SJSA1 (cell line): Measurements from ENCODE around the gene CDH26. TPM values are rescaled to one million over a fixed set of nuclear protein-coding genes. Genes with fewer than 3 reads are reported as not detected.

Experiments used
- DNase-seq, 2 experiments: peaks; one replicate each; pipeline ENCODE4 v3.0.0-alpha.2; 2015 to 2020; ENCODE audit warnings: low spot score in 2 of 2, low read depth in 1 of 2
- H3K27ac ChIP-seq: fragments of 250-450 bp; sonication (Bioruptor Pico); 2 replicates; pipeline ENCODE4 v1.5.1; 2020; ENCODE audit warnings: mild to moderate bottlenecking, moderate library complexity
- H3K27me3 ChIP-seq: fragments of 250-450 bp; sonication (Bioruptor Pico); replicated peaks from 2 replicates; pipeline ENCODE4 v1.5.1; 2020; ENCODE audit warnings: mild to moderate bottlenecking, moderate library complexity
- H3K36me3 ChIP-seq: fragments of 250-450 bp; sonication (Bioruptor Pico); 2 replicates; pipeline ENCODE4 v1.5.1; 2020; ENCODE audit warnings: mild to moderate bottlenecking
- H3K4me1 ChIP-seq: fragments of 250-450 bp; sonication (Bioruptor Pico); replicated peaks from 2 replicates; pipeline ENCODE4 v1.6.1; 2021; ENCODE audit warnings: mild to moderate bottlenecking
- H3K4me3 ChIP-seq: fragments of 250-450 bp; sonication (Bioruptor Pico); 2 replicates; pipeline ENCODE4 v1.5.1; 2020; ENCODE audit warnings: mild to moderate bottlenecking
- H3K9me3 ChIP-seq: fragments of 250-450 bp; sonication (Bioruptor Pico); replicated peaks from 2 replicates; pipeline ENCODE4 v1.5.1; 2020; ENCODE audit warnings: mild to moderate bottlenecking
- total RNA-seq: library from RNA; depleted of rRNA; stranded (reverse); fragments of >200 nt; shearing (Covaris generic); gene quantifications from 2 replicates; pipeline ENCODE4 v1.2.3, GENCODE V29; 2014

The CDH26 gene
- total RNA-seq, 1 experiment from 2014 or later = not detected

GRCh38 chr20:60053125-60053817, 95.0 kb downstream of the CDH26 start:
- peak in 1 of 2 experiments; percentile 60 for DNase-seq
- peaks cover 36% of the 10 kb centered on the region for H3K4me1 ChIP-seq
- no peaks in the 10 kb centered on the region for H3K27me3 ChIP-seq
- no peak overlapping the region for H3K4me3 ChIP-seq
- H3K27ac ChIP-seq = no peak overlapping the region
- H3K36me3 ChIP-seq = no peaks in the 10 kb centered on the region
- H3K9me3 ChIP-seq = no peaks in the 10 kb centered on the region

GRCh38 chr20:60053818-60054190, 95.6 kb downstream of the CDH26 start:
- Histone ChIP-seq H3K27me3 (no peaks in the 10 kb centered on the region), H3K27ac (no peak overlapping the region), H3K4me3 (no peak overlapping the region), H3K4me1 (peaks cover 33% of the 10 kb centered on the region), H3K36me3 (no peaks in the 10 kb centered on the region), H3K9me3 (no peaks in the 10 kb centered on the region)
- no peak for DNase-seq

- no peak for DNase-seq
- Histone ChIP-seq H3K9me3 (no peaks in the 10 kb centered on the region), H3K4me3 (no peak overlapping the region), H3K4me1 (peaks cover 21% of the 10 kb centered on the region), H3K27me3 (no peaks in the 10 kb centered on the region), H3K27ac (no peak overlapping the region), H3K36me3 (no peaks in the 10 kb centered on the region)
Observed at GRCh38 chr20:60054716-60055634, 96.8 kb downstream of the CDH26 start.

- H3K27me3 ChIP-seq = no peaks in the 10 kb centered on the region
- H3K9me3 ChIP-seq = no peaks in the 10 kb centered on the region
- H3K27ac ChIP-seq = no peak overlapping the region
- no peak overlapping the region for H3K4me3 ChIP-seq
- DNase-seq = no peak
- no peaks in the 10 kb centered on the region for H3K36me3 ChIP-seq
- H3K4me1 ChIP-seq = peaks cover 17% of the 10 kb centered on the region
Observed at GRCh38 chr20:60055740-60056139, 97.5 kb downstream of the CDH26 start.

DNA sequence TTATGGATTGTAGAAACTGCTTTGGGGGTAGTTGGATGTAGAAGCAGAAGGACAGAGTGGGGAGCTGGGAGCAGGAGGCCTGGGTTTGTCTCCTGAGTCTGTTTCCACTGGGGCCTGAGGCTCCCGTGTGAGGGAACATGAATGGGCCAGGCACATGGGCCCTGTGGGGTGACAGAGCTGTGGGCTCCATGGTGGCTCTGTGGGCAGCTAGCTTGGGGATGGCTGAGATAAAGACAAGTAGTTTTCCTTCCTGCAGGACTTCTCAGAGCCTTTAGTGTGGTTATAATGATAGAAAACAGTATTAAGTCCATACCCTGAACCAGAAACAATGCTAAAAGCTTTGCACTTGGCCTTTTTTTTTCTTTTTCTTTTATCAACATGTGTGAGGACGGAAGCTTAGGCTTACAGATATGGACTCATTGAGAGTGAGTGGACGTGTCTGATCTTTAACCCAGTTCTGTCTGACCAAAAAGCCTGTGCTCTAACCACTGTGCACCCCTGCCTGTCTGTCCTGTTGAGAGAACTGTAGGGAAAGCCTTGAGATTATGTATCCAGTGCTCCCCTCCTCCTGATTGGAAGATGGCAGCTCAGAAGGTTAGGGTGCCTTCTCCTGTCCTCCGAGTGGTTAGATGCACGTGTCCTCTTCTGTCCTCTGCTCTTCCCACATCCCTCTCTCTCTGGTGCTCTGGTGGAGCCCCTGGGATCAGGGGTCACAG, 98.3 kb downstream of the CDH26 start:
- Histone ChIP-seq H3K36me3 (no peaks in the 10 kb centered on the region), H3K27ac (no peak overlapping the region), H3K4me3 (no peak overlapping the region), H3K4me1 (peaks cover 20% of the 10 kb centered on the region), H3K9me3 (no peaks in the 10 kb centered on the region), H3K27me3 (no peaks in the 10 kb centered on the region)
- no peak for DNase-seq

GRCh38 chr20:60057123-60057865, 99.1 kb downstream of the CDH26 start:
- H3K27ac ChIP-seq = no peak overlapping the region
- H3K27me3 ChIP-seq = no peaks in the 10 kb centered on the region
- DNase-seq = peak; percentile 64 to 74
- no peak overlapping the region for H3K4me3 ChIP-seq
- no peaks in the 10 kb centered on the region for H3K9me3 ChIP-seq
- H3K4me1 ChIP-seq = peaks cover 27% of the 10 kb centered on the region
- no peaks in the 10 kb centered on the region for H3K36me3 ChIP-seq

DNA sequence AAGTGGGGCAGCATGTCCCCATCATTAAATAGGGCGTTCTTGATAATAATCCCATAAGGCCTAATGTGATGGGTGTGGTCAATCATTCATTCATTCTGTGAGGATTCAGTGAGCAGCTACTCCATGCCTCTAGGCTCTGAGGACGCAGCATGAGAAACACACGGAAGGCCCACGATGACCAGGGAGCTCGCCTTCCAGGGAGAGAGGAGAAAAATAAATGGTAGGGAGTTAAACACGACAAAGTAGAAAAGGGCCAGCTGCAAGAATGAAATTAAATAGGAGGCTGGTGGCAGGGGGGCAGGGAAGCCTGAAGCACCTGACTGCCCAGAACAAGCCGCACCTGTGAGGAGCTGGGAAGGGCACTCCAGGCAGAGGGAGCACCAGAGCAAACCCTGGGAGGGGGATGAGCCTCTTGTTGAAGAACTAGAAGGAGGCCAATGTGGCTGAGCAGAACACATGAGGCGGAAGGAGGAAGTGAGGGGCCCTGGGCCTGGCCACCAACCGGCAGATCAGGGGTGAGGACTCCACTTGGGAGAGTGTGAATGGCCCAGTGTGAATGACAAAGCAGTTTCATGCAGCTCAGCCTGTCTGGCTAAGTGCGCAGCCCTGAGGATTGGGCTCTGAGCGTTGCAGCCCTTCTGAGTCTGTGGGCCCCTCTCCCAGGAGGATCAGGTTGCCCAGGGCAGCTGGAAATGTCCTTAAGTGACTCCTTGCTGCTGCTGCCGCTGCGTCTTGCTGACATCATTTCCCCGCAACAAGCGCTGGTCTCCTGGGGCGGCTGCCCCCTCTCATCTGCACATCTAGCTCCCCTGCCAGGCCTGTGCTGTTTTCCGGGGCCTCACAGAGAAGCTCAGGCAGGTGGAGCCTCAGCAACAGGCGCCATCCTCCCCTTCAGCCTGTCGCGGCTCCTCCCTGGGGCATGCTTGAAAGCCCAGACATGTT, 99.9 kb downstream of the CDH26 start:
- DNase-seq = no peak

GRCh38 chr20:60058879-60059278, 100.7 kb downstream of the CDH26 start:
- H3K36me3 ChIP-seq = no peaks in the 10 kb centered on the region
- H3K9me3 ChIP-seq = no peaks in the 10 kb centered on the region

More for the DNA sequence above, 99.9 kb downstream of the CDH26 start:
- H3K27me3 ChIP-seq = no peaks in the 10 kb centered on the region
- H3K36me3 ChIP-seq = no peaks in the 10 kb centered on the region
- H3K4me3 ChIP-seq = no peak overlapping the region
- no peaks in the 10 kb centered on the region for H3K9me3 ChIP-seq
- H3K4me1 ChIP-seq = peaks cover 30% of the 10 kb centered on the region
- no peak overlapping the region for H3K27ac ChIP-seq

GRCh38 chr20:60060006-60060557, 101.9 kb downstream of the CDH26 start:
- DNase-seq = no peak
- Histone ChIP-seq H3K4me3 (no peak overlapping the region), H3K36me3 (no peaks in the 10 kb centered on the region), H3K27ac (no peak overlapping the region), H3K9me3 (no peaks in the 10 kb centered on the region), H3K4me1 (peaks cover 28% of the 10 kb centered on the region), H3K27me3 (no peaks in the 10 kb centered on the region)

More at GRCh38 chr20:60058879-60059278, 100.7 kb downstream of the CDH26 start:
- H3K27ac ChIP-seq = no peak overlapping the region
- H3K4me3 ChIP-seq = no peak overlapping the region
- peaks cover 30% of the 10 kb centered on the region for H3K4me1 ChIP-seq
- no peaks in the 10 kb centered on the region for H3K27me3 ChIP-seq
- no peak for DNase-seq

- no peak for DNase-seq
- Histone ChIP-seq H3K36me3 (no peaks in the 10 kb centered on the region), H3K4me1 (peaks cover 28% of the 10 kb centered on the region), H3K27ac (no peak overlapping the region), H3K9me3 (no peaks in the 10 kb centered on the region), H3K4me3 (no peak overlapping the region), H3K27me3 (no peaks in the 10 kb centered on the region)
Observed at GRCh38 chr20:60060593-60060992, 102.4 kb downstream of the CDH26 start.

DNA sequence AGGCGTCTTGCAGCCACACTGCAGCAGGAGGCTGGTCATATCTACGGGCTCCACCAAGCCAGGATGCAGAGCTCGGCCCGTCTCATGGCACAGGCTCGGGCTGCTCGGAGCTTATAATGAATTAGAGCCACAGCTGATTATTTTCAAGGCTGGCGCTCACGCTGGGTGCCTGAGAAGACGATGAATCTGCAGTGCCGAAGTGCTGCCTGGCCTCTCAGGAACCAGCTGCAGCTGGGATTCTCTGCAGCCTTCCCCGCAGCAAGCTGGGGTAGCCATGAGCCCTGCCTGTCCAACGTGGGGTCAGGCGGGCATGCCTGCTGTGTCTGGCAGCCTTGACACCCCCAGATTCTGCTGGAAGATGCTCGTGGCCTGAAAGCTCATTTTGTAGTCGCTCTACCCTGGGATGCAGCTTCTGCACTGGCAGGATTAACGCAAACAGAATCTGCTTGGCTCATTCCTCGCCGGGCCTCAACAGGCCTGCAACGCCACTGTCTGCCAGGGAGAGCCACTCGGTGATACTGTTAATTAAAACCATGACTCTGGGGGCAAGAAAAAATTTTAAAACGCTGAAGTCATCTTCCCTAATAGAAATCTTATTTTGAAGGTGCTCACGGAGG, 104.3 kb downstream of the CDH26 start:
- Histone ChIP-seq H3K27ac (peak overlapping the region; percentile 68), H3K9me3 (no peaks in the 10 kb centered on the region), H3K4me3 (no peak overlapping the region), H3K36me3 (no peaks in the 10 kb centered on the region), H3K4me1 (peaks cover 24% of the 10 kb centered on the region), H3K27me3 (no peaks in the 10 kb centered on the region)
- no peak for DNase-seq

- no peaks in the 10 kb centered on the region for H3K9me3 ChIP-seq
- H3K4me3 ChIP-seq = no peak overlapping the region
Observed at GRCh38 chr20:60063048-60063451, 104.8 kb downstream of the CDH26 start.

More at GRCh38 chr20:60063048-60063451, 104.8 kb downstream of the CDH26 start:
- Histone ChIP-seq H3K27ac (peak overlapping the region; percentile 68), H3K4me1 (peaks cover 24% of the 10 kb centered on the region), H3K27me3 (no peaks in the 10 kb centered on the region), H3K36me3 (no peaks in the 10 kb centered on the region)
- DNase-seq = peak; percentile 93 to 96
